ENCODE measurements around the gene IL17RD.

GRCh38 chr3:57142411-57142723 is 22.8 kb downstream of the IL17RD start:
- TF ChIP-seq CTCF (conservative IDR thresholded peaks at IDR 0.05) (no peak), EZH2 (IDR thresholded peaks at IDR 0.05; ENCODE audit: low read depth) (no peak)
